H1 (cell line): Measurements from ENCODE around the gene BSN. TPM values are rescaled to one million over a fixed set of nuclear protein-coding genes. Genes with fewer than 3 reads are reported as not detected.

Experiments
- CTCF ChIA-PET: fragments of 300-600 bp; sonication (Branson Sonifier 250); formaldehyde crosslinking; loops from one replicate; lab custom pipeline; 2021; ENCODE audit not compliant: partially characterized antibody; lab: Charles Lee
- POLR2A ChIA-PET: fragments of 300-600 bp; sonication (Branson Sonifier 250); formaldehyde crosslinking; loops from one replicate; lab custom pipeline; 2021; ENCODE audit warnings: inconsistent platforms; ENCODE audit not compliant: partially characterized antibody; lab: Charles Lee
- DNase-seq, 2 experiments: peaks; one replicate each; pipeline versions ENCODE4 v3.0.0 to v3.0.0-alpha.2; 2010 to 2022; ENCODE audit warnings: low spot score in 2 of 2, low read depth in 1 of 2, mixed read lengths in 1 of 2
- FAIRE-seq: peaks from 2 replicates; lab custom pipeline; 2011; peaks lifted over from hg19 to GRCh38; lab: Jason Lieb, UNC
- H2AFZ ChIP-seq: 2 replicates; pipeline ENCODE4 v1.8.1; 2012; ENCODE audit warnings: low read length, inconsistent platforms
- H2AK5ac ChIP-seq: 2 replicates; pipeline ENCODE4 v1.6.1; 2013; ENCODE audit warnings: low read depth, low read length
- H2BK120ac ChIP-seq: replicated peaks from 2 replicates; pipeline ENCODE3; 2013; ENCODE audit warnings: low read depth, low read length, inconsistent platforms
- H2BK12ac ChIP-seq: 2 replicates; pipeline ENCODE4 v1.6.1; 2013; ENCODE audit warnings: low read depth, low read length
- H2BK15ac ChIP-seq: 2 replicates; pipeline ENCODE4 v1.6.1; 2013; ENCODE audit warnings: low read length
- H2BK20ac ChIP-seq: 2 replicates; pipeline ENCODE4 v1.6.1; 2013; ENCODE audit warnings: low read length
- H2BK5ac ChIP-seq: 2 replicates; pipeline ENCODE4 v1.6.1; 2013; ENCODE audit warnings: low read depth, low read length
- H3K14ac ChIP-seq: 2 replicates; pipeline ENCODE4 v1.6.1; 2013; ENCODE audit warnings: inconsistent platforms; ENCODE audit not compliant: insufficient read length
- H3K18ac ChIP-seq: 2 replicates; pipeline ENCODE4 v1.6.1; 2013; ENCODE audit warnings: low read length; ENCODE audit errors: extremely low read depth
- H3K23ac ChIP-seq: 2 replicates; pipeline ENCODE4 v1.6.1; 2013; ENCODE audit warnings: inconsistent platforms; ENCODE audit not compliant: insufficient read length
- H3K23me2 ChIP-seq: 2 replicates; pipeline ENCODE4 v1.6.1; 2013; ENCODE audit warnings: low read depth, low read length
- H3K27ac ChIP-seq: 2 replicates; pipeline ENCODE4 v1.6.1; 2011; ENCODE audit warnings: low read depth, low read length, inconsistent platforms
- H3K27me3 ChIP-seq, 4 experiments: replicated peaks in 1 of 4; 1 replicate in 1 of 4; 2 replicates in 3 of 4; pipeline versions ENCODE4 v1.6.1 to v1.8.1; 2011 to 2013; ENCODE audit warnings: low read length in 3 of 4, mild to moderate bottlenecking in 3 of 4, inconsistent platforms in 2 of 4, mixed read lengths in 2 of 4, moderate library complexity in 1 of 4; ENCODE audit not compliant: control insufficient read depth in 3 of 4, insufficient read depth in 3 of 4; ENCODE audit errors: extremely low read depth in 1 of 4
- H3K36me3 ChIP-seq, 4 experiments: 2 replicates each; pipeline versions ENCODE4 v1.6.1 to v1.8.1; 2011 to 2013; ENCODE audit warnings: mild to moderate bottlenecking in 4 of 4, low read length in 3 of 4, moderate library complexity in 2 of 4, control low read depth in 1 of 4, inconsistent platforms in 1 of 4; ENCODE audit not compliant: insufficient read depth in 4 of 4, control insufficient read depth in 2 of 4
- H3K4ac ChIP-seq: replicated peaks from 2 replicates; pipeline ENCODE3; 2013; ENCODE audit warnings: low read length, low read depth, mixed read lengths, inconsistent platforms; ENCODE audit not compliant: insufficient read length
- H3K4me1 ChIP-seq, 4 experiments: replicated peaks in 1 of 4; 1 replicate in 1 of 4; 2 replicates in 3 of 4; pipeline versions ENCODE4 v1.6.1 to v1.8.1; 2011 to 2013; ENCODE audit warnings: low read length in 3 of 4, inconsistent platforms in 2 of 4, mixed read lengths in 1 of 4; ENCODE audit not compliant: insufficient read depth in 4 of 4, control insufficient read depth in 3 of 4
- H3K4me2 ChIP-seq, 2 experiments: 2 replicates each; pipeline versions ENCODE4 v1.6.1 to v1.8.1; 2011 to 2013; ENCODE audit warnings: low read depth in 2 of 2, low read length in 2 of 2, control low read depth in 1 of 2, inconsistent platforms in 1 of 2, mild to moderate bottlenecking in 1 of 2; ENCODE audit not compliant: insufficient read depth in 1 of 2
- H3K4me3 ChIP-seq, 4 experiments: fragments of 200-600, 300-600 bp in 1 of 4; sonication (generic), shearing (Covaris generic), sonication (Bioruptor Twin) in 1 of 4; 2 replicates each; pipeline versions ENCODE4 v1.5.1 to v1.8.1; 2011 to 2016; ENCODE audit warnings: low read length in 4 of 4, low read depth in 3 of 4, control low read depth in 2 of 4, inconsistent platforms in 2 of 4, mild to moderate bottlenecking in 2 of 4, mixed read lengths in 1 of 4, moderate library complexity in 1 of 4; ENCODE audit not compliant: insufficient read depth in 2 of 4; ENCODE audit errors: extremely low read depth in 1 of 4
- H3K56ac ChIP-seq: replicated peaks from 2 replicates; pipeline ENCODE3; 2013; ENCODE audit warnings: low read depth, mild to moderate bottlenecking, mixed read lengths, low read length, inconsistent platforms; ENCODE audit not compliant: insufficient read length
- H3K79me1 ChIP-seq: 2 replicates; pipeline ENCODE4 v1.6.1; 2013; ENCODE audit warnings: low read depth, low read length, control low read depth
- H3K79me2 ChIP-seq, 2 experiments: 2 replicates each; pipeline versions ENCODE4 v1.6.1 to v1.8.1; 2012 to 2013; ENCODE audit warnings: low read length in 2 of 2, mild to moderate bottlenecking in 2 of 2, inconsistent platforms in 1 of 2; ENCODE audit not compliant: insufficient read depth in 2 of 2, control insufficient read depth in 1 of 2
- H3K9ac ChIP-seq, 4 experiments: replicated peaks in 1 of 4; 1 replicate in 1 of 4; 2 replicates in 3 of 4; pipeline versions ENCODE4 v1.6.1 to v1.8.1; 2011 to 2013; ENCODE audit warnings: low read depth in 3 of 4, low read length in 3 of 4, control low read depth in 2 of 4, mild to moderate bottlenecking in 2 of 4, moderate library complexity in 2 of 4, inconsistent platforms in 1 of 4; ENCODE audit errors: extremely low read depth in 1 of 4
- H3K9me3 ChIP-seq, 2 experiments: 2 replicates each; pipeline versions ENCODE4 v1.6.1 to v1.8.1; 2012 to 2013; ENCODE audit warnings: mild to moderate bottlenecking in 2 of 2, moderate library complexity in 2 of 2, control low read depth in 1 of 2, inconsistent platforms in 1 of 2, low read depth in 1 of 2, low read length in 1 of 2, mixed read lengths in 1 of 2; ENCODE audit not compliant: insufficient read depth in 2 of 2
- H4K20me1 ChIP-seq, 2 experiments: replicated peaks in 1 of 2; 2 replicates each; pipeline versions ENCODE3 to v1.8.1; 2011 to 2013; ENCODE audit warnings: inconsistent platforms in 2 of 2, low read length in 2 of 2, mild to moderate bottlenecking in 1 of 2; ENCODE audit not compliant: insufficient read depth in 2 of 2, control insufficient read depth in 1 of 2
- H4K5ac ChIP-seq: 2 replicates; pipeline ENCODE4 v1.6.1; 2013; ENCODE audit warnings: low read length, low read depth, mixed read lengths, inconsistent platforms; ENCODE audit not compliant: insufficient read length
- H4K8ac ChIP-seq: 2 replicates; pipeline ENCODE4 v1.8.0; 2013; ENCODE audit warnings: mild to moderate bottlenecking, moderate library complexity, low read length, inconsistent platforms; ENCODE audit not compliant: insufficient read depth; ENCODE audit errors: extremely low read depth
- H4K91ac ChIP-seq: replicated peaks from 2 replicates; pipeline ENCODE3; 2013; ENCODE audit warnings: low read length, mixed read lengths, inconsistent platforms; ENCODE audit not compliant: insufficient read length
- ASH2L ChIP-seq: fragments of 200-600, 300-600 bp; sonication (generic); IDR thresholded peaks from one replicate; pipeline ENCODE4 v1.7.1; 2017; ENCODE audit warnings: low read length
- CEBPB ChIP-seq: IDR thresholded peaks from 2 replicates; pipeline ENCODE4 v1.6.1; 2012; ENCODE audit warnings: low read depth, low read length
- CTBP2 ChIP-seq: IDR thresholded peaks from 2 replicates; pipeline ENCODE4 v1.7.0; 2011; ENCODE audit warnings: borderline replicate concordance, mild to moderate bottlenecking, moderate library complexity, mixed read lengths, low read length; ENCODE audit not compliant: insufficient read depth, insufficient read length
- KDM1A ChIP-seq: fragments of 200-600, 300-600 bp; sonication (generic); IDR thresholded peaks from 2 replicates; pipeline ENCODE4 v1.7.1; 2016; ENCODE audit warnings: mild to moderate bottlenecking, low read length, borderline replicate concordance
- MAFK ChIP-seq: IDR thresholded peaks from 2 replicates; pipeline ENCODE4 v1.6.1; 2012; ENCODE audit warnings: low read depth, mild to moderate bottlenecking, improper control_type of control experiment, low read length
- POLR2A ChIP-seq, 2 experiments: IDR thresholded peaks; 1 replicate in 1 of 2; 2 replicates in 1 of 2; pipeline ENCODE4 v1.6.1; 2011; ENCODE audit warnings: low read depth in 2 of 2, low read length in 2 of 2, mild to moderate bottlenecking in 2 of 2; ENCODE audit errors: control extremely low read depth in 1 of 2
- POLR2AphosphoS5 ChIP-seq: IDR thresholded peaks from 2 replicates; pipeline ENCODE4 v1.6.1; 2011; ENCODE audit warnings: low read depth, low read length
- RNF2 ChIP-seq: fragments of 200-900, 300-1000 bp; sonication (generic); IDR thresholded peaks from 2 replicates; pipeline ENCODE4 v1.7.1; 2016; ENCODE audit warnings: borderline replicate concordance, low read depth, mild to moderate bottlenecking, antibody characterized with exemption, low read length; ENCODE audit not compliant: poor library complexity, severe bottlenecking; ENCODE audit errors: missing control alignments
- SAP30 ChIP-seq: fragments of 300-600 bp; sonication (generic); IDR thresholded peaks from 2 replicates; pipeline ENCODE4 v1.7.1; 2012; ENCODE audit warnings: low read length, moderate library complexity, mild to moderate bottlenecking, inconsistent platforms; ENCODE audit not compliant: insufficient read depth, insufficient replicate concordance
- SIRT6 ChIP-seq: IDR thresholded peaks from one replicate; pipeline ENCODE4 v1.7.1; 2012; ENCODE audit warnings: low read length, inconsistent platforms
- ZNF274 ChIP-seq: IDR thresholded peaks from 2 replicates; pipeline ENCODE4 v1.7.0; 2012; ENCODE audit warnings: low read length, borderline replicate concordance; ENCODE audit errors: extremely low read depth
- WGBS, 2 experiments: shearing (Covaris generic) in 1 of 2; methylation state at CpG; one replicate each; pipeline versions ENCODE4 v1.1.6 to v1.1.7; 2013 to 2015; ENCODE audit warnings: low lambda C conversion rate in 2 of 2, mixed read lengths in 2 of 2, inconsistent platforms in 1 of 2, low coverage in 1 of 2, missing lambda C conversion rate in 1 of 2; ENCODE audit not compliant: insufficient replicate concordance in 2 of 2, insufficient coverage in 1 of 2, insufficient read length in 1 of 2; ENCODE audit errors: extremely low coverage in 1 of 2, missing lambda C conversion rate in 1 of 2; 5-methylcytosine and 5-hydroxymethylcytosine counted together
- polyA plus RNA-seq, 7 experiments: library from polyadenylated mRNA; depleted of rRNA in 3 of 7; stranded (reverse) in 5 of 7; unstranded in 2 of 7; fragments of >200 nt in 5 of 7; fragments of 200-250 nt in 2 of 7; gene quantifications; 1 replicate in 5 of 7; 2 replicates in 1 of 7; 4 replicates in 1 of 7; pipeline versions ENCODE4 v1.2.1 to v1.2.3, GENCODE V29; 2011 to 2013; ENCODE audit warnings: missing spikeins in 2 of 7, mixed read lengths in 2 of 7
- total RNA-seq: library from RNA; stranded (reverse); fragmentation: NEBNext Ultra II Directional; extraction: Animal tissue kit (Norgen Biotek cat#: 25700); gene quantifications from 2 replicates; pipeline ENCODE4 v1.2.1, GENCODE V29; 2021

The BSN gene
- total and polyA plus RNA-seq, 2 of the 8 experiments (the other 6 are each of a cell fraction or from before 2014, with no cell fraction given), result 0.60 to 3.0 TPM

GRCh38 chr3:49609815-49610214 lies 55.5 kb downstream of the BSN start:
- Histone ChIP-seq H3K23ac (no peak overlapping the region), H3K14ac (no peak overlapping the region), H4K5ac (no peak overlapping the region), H2BK12ac (no peak overlapping the region), H3K18ac (no peak overlapping the region), H2AK5ac (no peak overlapping the region), H3K4me1 (no peaks in the 10 kb centered on the region), H3K4ac (no peak overlapping the region), H3K9ac (no peak overlapping the region), H3K23me2 (no peaks in the 10 kb centered on the region), H3K4me2 (no peak overlapping the region), H2BK20ac (no peak overlapping the region), H2BK120ac (no peak overlapping the region), H3K36me3 (no peaks in the 10 kb centered on the region), H2AFZ (no peak overlapping the region), H4K20me1 (no peaks in the 10 kb centered on the region), H3K79me2 (no peaks in the 10 kb centered on the region), H3K56ac (no peak overlapping the region), H4K8ac (peak overlapping the region; percentile 16; the same call in 1 of the 2 replicates), H2BK5ac (no peak overlapping the region), H3K27me3 (no peaks in the 10 kb centered on the region; a peak in 1 of 7 replicates), H3K79me1 (no peaks in the 10 kb centered on the region), H3K27ac (no peak overlapping the region), H4K91ac (no peak overlapping the region), H3K4me3 (no peak overlapping the region), H2BK15ac (no peak overlapping the region), H3K9me3 (no peaks in the 10 kb centered on the region; a peak in 1 of 4 replicates)
- FAIRE-seq (no peak), DNase-seq (no peak)
- no peak for TF ChIP-seq POLR2AphosphoS5
- TF ChIP-seq CTBP2, result no peak
- no peak for TF ChIP-seq ASH2L
- TF ChIP-seq POLR2A (IDR thresholded peaks at IDR 0.05; ENCODE audit: control extremely low read depth in 1 of 2, low read depth in 2 of 2, low read length in 2 of 2), result no peak
- no peak for TF ChIP-seq SAP30
- TF ChIP-seq KDM1A, result no peak
- TF ChIP-seq SIRT6, result no peak
- no peak for TF ChIP-seq ZNF274
- TF ChIP-seq CEBPB, result no peak
- TF ChIP-seq MAFK, result no peak
- TF ChIP-seq RNF2, result no peak
- 90% methylated on average over 6 of the region's 6 CpGs; no CpG with 5 or more reads in 1 of the 2 experiments for WGBS, 2 experiments
- CTCF ChIA-PET, result interaction anchor here (1.0 to 2.2 kb wide), 3 partner anchors 43 to 91 kb away, joined by 4 to 7 read pairs (median 4); no protein-coding TSS in a partner anchor
- POLR2A ChIA-PET, result no interaction called here
